ENCODE data around the gene ZC3HAV1. TPM values are rescaled to one million over a fixed set of nuclear protein-coding genes. Genes with fewer than 3 reads are reported as not detected.
"Not testable (repeated sequence)": the region's sequence is repeated elsewhere in the genome, so short reads cannot be mapped to it uniquely, and the experiment has no call there.

Gene ZC3HAV1
- total RNA-seq, 1 donor from 2014 or later, result 35.0 TPM

DNA sequence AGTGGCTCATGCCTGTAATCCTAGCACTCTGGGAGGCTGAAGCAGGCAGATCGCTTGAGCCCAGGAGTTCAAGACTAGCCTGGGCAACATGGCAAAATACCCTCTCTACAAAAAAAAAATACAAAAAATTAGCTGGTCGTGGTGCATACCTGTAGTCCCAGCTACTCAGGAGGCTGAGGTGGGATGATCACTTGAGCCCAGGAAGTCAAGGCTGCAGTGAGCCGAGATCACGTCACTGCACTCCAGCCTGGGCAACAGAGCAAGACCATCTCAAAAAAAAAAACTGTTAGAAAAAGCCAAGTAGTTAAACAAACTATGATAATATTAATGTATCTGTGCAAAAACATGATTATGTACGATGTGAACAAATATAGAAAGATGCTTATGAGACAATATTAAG lies 83.7 kb downstream of the ZC3HAV1 start:
- not testable (repeated sequence) for DNase-seq (ENCODE audit: low spot score)

GRCh38 chr7:139023076-139023475 lies 86.4 kb downstream of the ZC3HAV1 start:
- DNase-seq (ENCODE audit: low spot score), result no peak

DNA sequence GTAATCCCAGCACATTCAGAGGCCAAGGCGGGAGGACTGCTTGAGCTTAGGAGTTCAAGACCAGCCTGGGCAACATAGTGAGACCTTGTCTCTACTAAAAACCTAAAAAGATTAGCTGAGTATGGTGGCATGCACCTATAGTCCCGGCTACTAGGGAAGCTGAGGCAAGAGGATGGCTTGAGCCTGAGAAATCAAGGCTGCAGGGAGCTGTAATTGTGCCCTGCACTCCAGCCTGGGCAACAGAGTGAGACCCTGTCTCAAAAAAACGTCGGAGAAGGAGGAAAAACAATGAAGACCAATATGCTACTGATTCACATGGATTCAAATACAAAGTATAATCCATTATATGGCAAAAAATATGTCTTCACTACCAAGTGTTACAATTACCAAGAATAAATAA lies 87.2 kb downstream of the ZC3HAV1 start:
- no peak for DNase-seq (ENCODE audit: low spot score)

GRCh38 chr7:139018910-139019309 lies 90.6 kb downstream of the ZC3HAV1 start:
- no peak for DNase-seq (ENCODE audit: low spot score)

- no peak for DNase-seq (ENCODE audit: low spot score)
Observed at GRCh38 chr7:139016931-139017511, 92.5 kb downstream of the ZC3HAV1 start.

GRCh38 chr7:139011373-139011772 lies 98.1 kb downstream of the ZC3HAV1 start:
- no peak for DNase-seq (ENCODE audit: low spot score)

DNA sequence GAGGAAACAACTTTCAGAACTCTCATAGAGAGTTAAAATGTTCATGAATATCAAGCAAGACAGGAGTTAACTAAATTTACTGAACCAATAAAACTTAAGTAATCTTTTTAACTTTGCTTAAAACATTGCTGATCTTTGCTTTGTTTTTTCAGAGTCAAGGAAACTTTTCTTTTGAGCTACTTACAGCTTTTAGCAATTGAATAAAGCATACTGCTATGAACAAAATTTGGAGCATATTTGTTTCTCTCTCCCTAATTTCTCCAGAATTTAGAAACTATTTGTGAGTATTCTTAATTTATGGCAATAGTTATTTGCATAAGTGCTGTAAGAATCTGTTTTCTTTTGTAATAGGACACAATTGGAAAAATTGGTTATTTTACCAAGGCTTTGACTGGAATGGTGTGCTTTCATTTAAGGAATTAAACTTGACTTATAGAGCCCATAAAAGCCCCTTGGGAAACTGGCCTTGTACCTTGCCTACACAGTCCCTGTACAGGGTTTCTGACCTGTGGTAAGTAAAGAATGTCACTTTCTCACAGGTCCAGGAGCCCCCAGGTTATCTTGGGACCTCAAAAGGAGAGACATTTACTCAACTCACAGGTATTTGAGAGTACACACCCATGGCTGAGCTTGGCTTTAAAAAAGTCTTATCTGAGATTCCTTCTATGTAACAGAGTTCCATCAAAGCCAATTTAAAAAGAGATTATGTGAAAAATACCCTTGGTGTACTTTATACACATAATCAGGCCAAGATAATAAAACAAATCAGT lies 105.0 kb downstream of the ZC3HAV1 start:
- no peak for DNase-seq (ENCODE audit: low spot score)

GRCh38 chr7:138999414-138999813 lies 110.1 kb downstream of the ZC3HAV1 start:
- no peak for DNase-seq (ENCODE audit: low spot score)

Other genes starting within 250 kb of the ZC3HAV1 start
- gene KIAA1549, start 128.3 kb downstream of the ZC3HAV1 start, total RNA-seq, result 2.4 TPM
- gene ZC3HAV1L, start 73.7 kb downstream of the ZC3HAV1 start, total RNA-seq, result 13.6 TPM
- 13.5 TPM for gene UBN2, start 121.5 kb upstream of the ZC3HAV1 start, total RNA-seq
- 9.9 TPM for gene FMC1, start 231.6 kb upstream of the ZC3HAV1 start, total RNA-seq

All from mesenteric fat pad (tissue), 1 donor.